Testis (tissue), 3 donors: Measurements from ENCODE around the gene TIPARP. TPM values are rescaled to one million over a fixed set of nuclear protein-coding genes. Genes with fewer than 3 reads are reported as not detected.

Source experiments
- DNase-seq: peaks from one replicate; pipeline ENCODE4 v3.0.0-alpha.2; 2019
- H3K27ac ChIP-seq, 2 donors: fragments of 200-600 bp; sonication (generic); one replicate each; pipeline ENCODE4 v1.5.1; 2019
- H3K27me3 ChIP-seq: fragments of 200-600 bp; sonication (generic); one replicate; pipeline ENCODE4 v1.5.1; 2019
- H3K36me3 ChIP-seq: fragments of 200-600 bp; sonication (generic); one replicate; pipeline ENCODE4 v1.5.1; 2017; ENCODE audit warnings: low read depth; ENCODE audit errors: missing control alignments
- H3K4me1 ChIP-seq: fragments of 200-600 bp; sonication (generic); one replicate; pipeline ENCODE4 v1.5.1; 2019
- H3K4me3 ChIP-seq, 2 donors: fragments of 200-600 bp; sonication (generic); one replicate each; pipeline ENCODE4 v1.5.1; 2017 to 2019
- H3K9me3 ChIP-seq: fragments of 200-600 bp; sonication (generic); one replicate; pipeline ENCODE4 v1.5.1; 2017
- CTCF ChIP-seq, 3 experiments: fragments of 450-650 bp in 2 of 3; fragments of 200-600 bp in 1 of 3; sonication (generic) in 1 of 3; IDR thresholded peaks; one replicate each; pipeline ENCODE4 v1.5.1; 2016 to 2019; ENCODE audit warnings: antibody characterized with exemption in 3 of 3, mild to moderate bottlenecking in 2 of 3, moderate library complexity in 1 of 3
- POLR2A ChIP-seq: fragments of 450-650 bp; IDR thresholded peaks from one replicate; pipeline ENCODE4 v1.6.1; 2017; ENCODE audit warnings: antibody characterized with exemption, mild to moderate bottlenecking, moderate library complexity
- WGBS, 2 donors: methylation state at CpG; one replicate each; pipeline ENCODE4 v1.1.5; 2018; 5-methylcytosine and 5-hydroxymethylcytosine counted together
- intact Hi-C: fragments of 100-400 bp; cut with DNase I; formaldehyde crosslinking; loops from one replicate; pipeline ENCODE4 v1.15.1; 2023; ENCODE audit warnings: low total_unique reads
- polyA plus RNA-seq: library from polyadenylated mRNA; stranded (reverse); fragments of 350-450 nt; fragmentation: Illumina TruSeq; extraction: RNeasy Lipid Tissue Mini Kit (QIAGEN cat#74804); gene quantifications from one replicate; pipeline ENCODE4 v1.2.3, GENCODE V29; 2014; ENCODE audit warnings: low read depth, low replicate concordance; ENCODE audit not compliant: insufficient read depth
- total RNA-seq, 2 donors: library from RNA; depleted of rRNA; stranded (reverse); fragments of >200 nt; gene quantifications; one replicate each; pipeline ENCODE4 v1.2.3, GENCODE V29; 2016

TIPARP gene
- total and polyA plus RNA-seq, 3 donors from 2014 or later: 67.2 to 115 (median 70.7) TPM

- intact Hi-C loops: loop anchor here (10.0 kb wide), 2 partner anchors 119 to 461 kb away; partner anchors contain the start of gene SSR3
- Histone ChIP-seq H3K27me3 (no peaks in the 10 kb centered on the region), H3K36me3 (no peaks in the 10 kb centered on the region), H3K9me3 (no peaks in the 10 kb centered on the region), H3K4me1 (peaks cover 8% of the 10 kb centered on the region), H3K27ac (peak overlapping the region; percentile 93 to 96), H3K4me3 (peak overlapping the region; percentile 95 to 98)
- 15 to 16% methylated on average over 10 of the region's 10 CpGs for WGBS, 2 donors
- TF ChIP-seq POLR2A (no peak), CTCF (IDR thresholded peaks at IDR 0.05) (no peak)
- no peak for DNase-seq
These were observed 701 bp upstream of the TIPARP start for GRCh38 chr3:156673732-156674045.

GRCh38 chr3:156674911-156675829 is 780 bp downstream of the TIPARP start:
- WGBS, 2 donors: 0 to 1% methylated on average over 10 to 93 of the region's 93 CpGs
- intact Hi-C loops: loop anchor here (5.0 to 10.0 kb wide), 3 partner anchors 120 to 460 kb away; partner anchors contain the start of gene SSR3

GRCh38 chr3:156675830-156676767 is 1.7 kb downstream of the TIPARP start:
- H3K4me1 ChIP-seq: peaks cover 16% of the 10 kb centered on the region

More at GRCh38 chr3:156674911-156675829, 780 bp downstream of the TIPARP start:
- Histone ChIP-seq H3K4me1 (peaks cover 10% of the 10 kb centered on the region), H3K9me3 (no peaks in the 10 kb centered on the region), H3K4me3 (peak overlapping the region; percentile 95 to 98), H3K36me3 (no peaks in the 10 kb centered on the region), H3K27me3 (no peaks in the 10 kb centered on the region), H3K27ac (peak overlapping the region; percentile 93 to 96)
- peak; percentile 78 for DNase-seq
- TF ChIP-seq CTCF (IDR thresholded peaks at IDR 0.05) (peak in 1 of 3 experiments; percentile 18), POLR2A (no peak)

More at GRCh38 chr3:156675830-156676767, 1.7 kb downstream of the TIPARP start:
- peak; percentile 71 for DNase-seq
- Histone ChIP-seq H3K9me3 (no peaks in the 10 kb centered on the region), H3K4me3 (peak overlapping the region; percentile 95 to 98), H3K27me3 (no peaks in the 10 kb centered on the region), H3K27ac (peak overlapping the region; percentile 93 to 96), H3K36me3 (no peaks in the 10 kb centered on the region)
- no peak for TF ChIP-seq POLR2A
- no peak for TF ChIP-seq CTCF (IDR thresholded peaks at IDR 0.05)
- intact Hi-C loops: loop anchor here (5.0 to 10.0 kb wide), 3 partner anchors 121 to 459 kb away; partner anchors contain the start of gene SSR3
- WGBS, 2 donors: 8 to 10% methylated on average over 18 of the region's 18 CpGs
